NCI-H345 treated with DMSO at 0.1 percent for 48 hours (cell line): Measurements from ENCODE around the gene MERTK.
"Not testable (repeated sequence)": the region's sequence is repeated elsewhere in the genome, so short reads cannot be mapped to it uniquely, and the experiment has no call there.

Experiments used
- DNase-seq: peaks from one replicate; lab custom pipeline; 2025; ENCODE audit not compliant: unreplicated experiment; lab: John Stamatoyannopoulos, UW

Gene MERTK

GRCh38 chr2:111944531-111945210 lies 46.3 kb downstream of the MERTK start:
- DNase-seq: no peak

- DNase-seq: no peak
Measured at GRCh38 chr2:111945444-111946293, 47.3 kb downstream of the MERTK start.

GRCh38 chr2:111946294-111947114 lies 48.1 kb downstream of the MERTK start:
- DNase-seq: peak; percentile 8

GRCh38 chr2:111947219-111947618 lies 48.8 kb downstream of the MERTK start:
- DNase-seq: no peak

- no peak for DNase-seq
Measured at GRCh38 chr2:111948832-111949231, 50.4 kb downstream of the MERTK start.

GRCh38 chr2:111950236-111950635 lies 51.8 kb downstream of the MERTK start:
- no peak for DNase-seq

- no peak for DNase-seq
Measured at GRCh38 chr2:111951486-111951885, 53.1 kb downstream of the MERTK start.

GRCh38 chr2:111952871-111953452 lies 54.6 kb downstream of the MERTK start:
- DNase-seq: no peak

- DNase-seq: no peak
Measured at GRCh38 chr2:111954602-111955332, 56.4 kb downstream of the MERTK start.

- DNase-seq: no peak
Measured at GRCh38 chr2:111957872-111958354, 59.5 kb downstream of the MERTK start.

- no peak for DNase-seq
Measured at GRCh38 chr2:111958901-111959300, 60.5 kb downstream of the MERTK start.

- DNase-seq: no peak
Measured at GRCh38 chr2:111961663-111962062, 63.3 kb downstream of the MERTK start.

GRCh38 chr2:111963086-111963485 lies 64.7 kb downstream of the MERTK start:
- not testable (repeated sequence) for DNase-seq

GRCh38 chr2:111963508-111963907 lies 65.1 kb downstream of the MERTK start:
- not testable (repeated sequence) for DNase-seq

GRCh38 chr2:111965062-111965461 lies 66.7 kb downstream of the MERTK start:
- DNase-seq: no peak

GRCh38 chr2:111966241-111966640 lies 67.8 kb downstream of the MERTK start:
- no peak for DNase-seq

- DNase-seq: no peak
Measured at GRCh38 chr2:111967018-111967417, 68.6 kb downstream of the MERTK start.

- DNase-seq: no peak
Measured at GRCh38 chr2:111970453-111970852, 72.0 kb downstream of the MERTK start.

GRCh38 chr2:111972955-111973565 lies 74.7 kb downstream of the MERTK start:
- DNase-seq: no peak

- no peak for DNase-seq
Measured at GRCh38 chr2:111973701-111974100, 75.3 kb downstream of the MERTK start.
